GM21526 (cell line): ENCODE results near the gene LCE1C.

Experiments used
- ATAC-seq: cut with Tn5 transposase; IDR thresholded peaks from one replicate; pipeline ENCODE4 v1.9.1; 2021; ENCODE audit warnings: moderate library complexity; ENCODE audit not compliant: unreplicated experiment, low FRiP score

The LCE1C gene

GRCh38 chr1:152806576-152806975, at the start of gene LCE1C:
TSS of gene LCE1C (minus strand) at chr1:152806651. CDS start at chr1:152805478, 1,173 bp downstream.
- ATAC-seq, result no peak

GRCh38 chr1:152855661-152856060, 49.2 kb upstream of the LCE1C start:
- ATAC-seq, result no peak

GRCh38 chr1:152842556-152842955, 36.1 kb upstream of the LCE1C start, which contains the start of gene LCE6A:
TSS of gene LCE6A (plus strand) at chr1:152842856. CDS start at chr1:152843521, 665 bp downstream.
- no peak for ATAC-seq

- no peak for ATAC-seq
Measured at GRCh38 chr1:152836870-152837269, 30.4 kb upstream of the LCE1C start.

GRCh38 chr1:152827173-152827572, 20.7 kb upstream of the LCE1C start, which contains the start of gene LCE1A:
TSS of gene LCE1A (plus strand) at chr1:152827473. CDS start at chr1:152827473, 0 bp downstream.
- ATAC-seq, result no peak

GRCh38 chr1:152824964-152825363, 18.5 kb upstream of the LCE1C start:
- ATAC-seq, result no peak

- no peak for ATAC-seq
Measured at GRCh38 chr1:152823294-152823693, 16.8 kb upstream of the LCE1C start.

GRCh38 chr1:152817309-152817708, 10.9 kb upstream of the LCE1C start:
- no peak for ATAC-seq

GRCh38 chr1:152811671-152812070, 5.2 kb upstream of the LCE1C start, which contains the start of gene LCE1B:
TSS of gene LCE1B (plus strand) at chr1:152811971. CDS start at chr1:152812447, 476 bp downstream.
- ATAC-seq, result no peak

GRCh38 chr1:152811050-152811449, 4.6 kb upstream of the LCE1C start:
- ATAC-seq, result no peak

- no peak for ATAC-seq
Measured at GRCh38 chr1:152801333-152801732, 5.1 kb downstream of the LCE1C start.

- no peak for ATAC-seq
Measured at GRCh38 chr1:152796421-152796820, 10.0 kb downstream of the LCE1C start, which contains the start of gene LCE1D. TSS of gene LCE1D (plus strand) at chr1:152796721. CDS start at chr1:152797795, 1,074 bp downstream.

- ATAC-seq, result no peak
Measured at GRCh38 chr1:152795686-152796085, 10.8 kb downstream of the LCE1C start.

GRCh38 chr1:152786077-152786476, 20.4 kb downstream of the LCE1C start, which contains the start of gene LCE1E:
TSS of gene LCE1E (plus strand) at chr1:152786257. CDS start at chr1:152787300, 1,043 bp downstream.
- no peak for ATAC-seq

GRCh38 chr1:152783095-152783494, 23.4 kb downstream of the LCE1C start:
- no peak for ATAC-seq

- no peak for ATAC-seq
Measured at GRCh38 chr1:152777510-152778137, 28.8 kb downstream of the LCE1C start.

GRCh38 chr1:152776361-152776760, 30.1 kb downstream of the LCE1C start:
- ATAC-seq, result no peak

GRCh38 chr1:152774875-152775274, 31.6 kb downstream of the LCE1C start, which contains the start of gene LCE1F:
TSS of gene LCE1F (plus strand) at chr1:152775140. CDS start at chr1:152776372, 1,232 bp downstream.
- ATAC-seq, result no peak

GRCh38 chr1:152770411-152770810, 36.0 kb downstream of the LCE1C start:
- no peak for ATAC-seq

GRCh38 chr1:152768847-152769533, 37.5 kb downstream of the LCE1C start:
- ATAC-seq, result no peak

GRCh38 chr1:152761609-152762213, 44.7 kb downstream of the LCE1C start:
- ATAC-seq, result no peak
